Measurements from ENCODE around the gene SRP54.
"Not testable (repeated sequence)": the region's sequence is repeated elsewhere in the genome, so short reads cannot be mapped to it uniquely, and the experiment has no call there.

The SRP54 gene

DNA sequence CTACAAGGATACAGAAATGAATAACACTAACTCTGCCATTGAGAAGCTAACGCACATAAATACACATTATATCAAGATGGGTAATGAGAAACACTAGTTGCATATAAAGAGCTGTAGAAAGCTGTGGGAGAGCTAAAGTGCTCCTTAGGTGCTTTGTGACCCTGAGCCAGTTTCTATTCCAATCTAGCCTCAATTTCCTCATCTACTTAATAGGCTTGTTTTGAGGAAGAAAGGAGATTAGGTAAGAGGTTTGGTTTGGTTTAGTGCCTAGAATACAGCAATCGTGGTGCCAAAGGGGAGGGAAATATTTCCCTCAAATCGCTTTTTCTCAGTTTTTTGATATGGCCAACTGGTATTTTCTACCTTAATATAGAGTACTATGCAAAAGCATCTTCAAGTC lies 994 bp downstream of the SRP54 start:
- no peak for DNase-seq (ENCODE audit: low read depth)

DNA sequence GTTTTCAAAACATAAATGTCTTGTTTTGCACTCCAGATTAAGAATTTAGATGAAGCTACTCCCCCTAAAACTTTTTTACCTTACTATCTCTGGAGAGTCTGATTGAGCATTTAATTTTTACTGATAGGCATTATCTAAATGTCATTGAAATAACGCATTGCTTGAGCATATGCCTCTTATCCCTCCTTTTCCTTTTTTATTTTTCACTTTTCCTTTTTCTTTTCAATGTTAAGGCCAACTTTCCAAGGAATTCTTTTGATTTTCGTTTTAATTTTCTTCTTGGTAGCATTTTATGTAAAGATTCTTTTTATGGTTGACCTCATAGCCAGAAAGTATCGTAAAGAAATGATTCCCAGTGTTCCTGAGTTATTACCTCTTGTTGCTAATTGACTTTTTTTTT lies 2.9 kb downstream of the SRP54 start:
- no peak for DNase-seq (ENCODE audit: low read depth)

DNA sequence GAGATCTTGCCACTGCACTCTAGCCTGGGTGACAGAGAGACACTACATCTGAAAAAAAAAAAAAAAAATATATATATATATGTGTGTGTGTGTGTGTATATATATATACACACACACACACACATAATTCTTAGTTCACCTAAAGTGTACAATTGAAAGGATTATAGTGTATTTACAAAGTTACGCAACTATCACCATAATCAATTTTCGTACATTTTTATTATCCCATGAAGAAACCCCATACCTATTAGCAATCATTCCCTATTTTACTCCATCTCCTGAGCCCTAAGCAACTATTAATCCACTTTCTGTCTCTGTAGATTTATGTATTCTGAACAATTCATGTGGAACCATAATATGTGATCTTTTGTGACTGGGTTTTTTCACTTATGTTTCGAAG lies 4.4 kb downstream of the SRP54 start:
- no peak for DNase-seq (ENCODE audit: low read depth)

DNA sequence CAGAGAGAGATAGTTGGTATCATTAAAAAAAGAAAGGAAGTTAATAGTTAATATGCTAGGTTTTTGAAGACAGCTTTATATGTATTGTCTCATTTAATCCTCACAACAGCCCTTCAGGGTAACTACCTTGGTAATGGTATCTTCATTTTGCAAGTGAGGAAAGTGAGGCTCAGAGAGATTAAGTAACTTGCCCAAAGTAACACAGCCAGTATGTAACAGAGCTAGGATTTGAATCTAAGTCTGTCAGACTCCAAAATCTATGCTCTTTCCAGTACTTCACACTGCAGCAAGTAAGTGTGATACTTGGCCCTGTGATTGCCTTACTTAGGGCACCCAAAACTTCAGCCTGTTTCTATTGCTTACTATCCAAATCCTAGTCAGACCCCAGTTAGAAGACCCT lies 7.0 kb downstream of the SRP54 start:
- DNase-seq (ENCODE audit: low read depth): no peak

DNA sequence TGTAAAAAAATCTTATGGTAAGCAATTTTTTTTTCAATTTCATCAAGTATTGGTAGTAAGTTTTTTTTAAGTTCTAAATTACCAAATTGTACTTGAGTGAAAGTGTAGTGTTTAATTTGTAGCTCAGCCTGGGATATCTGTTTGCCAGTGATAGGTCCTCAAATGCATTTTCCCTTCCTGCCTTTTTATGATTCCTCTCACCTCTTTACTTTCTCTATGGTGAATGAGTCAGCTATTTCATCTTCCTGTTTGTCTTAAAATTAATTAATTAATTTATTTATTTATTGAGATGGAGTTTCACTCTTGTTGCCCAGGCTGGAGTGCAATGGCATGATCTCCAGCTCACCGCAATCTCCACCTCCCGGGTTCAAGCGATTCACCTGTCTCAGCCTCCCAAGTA lies 10.6 kb downstream of the SRP54 start:
- DNase-seq (ENCODE audit: low read depth): no peak

DNA sequence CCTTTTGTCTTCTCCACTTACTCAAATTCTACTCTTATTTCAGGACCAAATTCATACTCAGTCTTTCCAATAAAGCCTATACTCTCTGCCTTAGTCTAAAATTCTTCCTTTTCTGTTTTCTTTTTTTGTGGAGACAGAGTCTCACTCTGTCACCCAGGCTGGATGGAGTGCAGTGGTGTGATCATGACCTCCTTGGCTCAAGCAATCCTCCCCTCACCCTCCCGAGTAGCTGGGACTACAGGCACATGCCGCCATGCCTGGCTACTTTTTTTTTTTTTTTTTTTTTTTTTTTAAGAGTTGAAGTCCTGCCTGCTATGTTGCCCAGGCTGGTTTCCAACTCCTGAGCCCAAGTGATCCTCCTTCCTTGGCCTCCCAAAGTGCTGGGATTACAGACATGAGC lies 11.9 kb downstream of the SRP54 start:
- DNase-seq (ENCODE audit: low read depth): no peak

DNA sequence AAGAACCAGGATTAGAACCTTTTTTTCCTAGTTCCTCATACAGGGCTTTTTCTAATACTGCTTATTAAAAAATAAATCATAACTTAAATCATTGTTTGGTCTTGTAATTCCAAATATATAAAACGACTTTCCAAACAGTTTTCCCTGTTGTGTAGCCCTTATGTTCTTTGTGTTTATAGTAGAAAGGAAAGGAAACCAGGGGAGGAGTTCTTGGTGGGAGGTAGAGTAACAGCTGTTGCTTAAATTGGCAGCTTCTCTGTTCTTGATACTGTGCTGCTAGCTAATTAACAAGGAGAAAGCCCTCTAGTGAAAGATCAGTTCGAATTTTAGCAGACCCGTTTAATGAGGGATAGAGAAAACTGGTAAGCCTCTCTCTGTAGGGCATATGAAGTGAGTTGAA lies 15.0 kb downstream of the SRP54 start:
- no peak for DNase-seq (ENCODE audit: low read depth)

DNA sequence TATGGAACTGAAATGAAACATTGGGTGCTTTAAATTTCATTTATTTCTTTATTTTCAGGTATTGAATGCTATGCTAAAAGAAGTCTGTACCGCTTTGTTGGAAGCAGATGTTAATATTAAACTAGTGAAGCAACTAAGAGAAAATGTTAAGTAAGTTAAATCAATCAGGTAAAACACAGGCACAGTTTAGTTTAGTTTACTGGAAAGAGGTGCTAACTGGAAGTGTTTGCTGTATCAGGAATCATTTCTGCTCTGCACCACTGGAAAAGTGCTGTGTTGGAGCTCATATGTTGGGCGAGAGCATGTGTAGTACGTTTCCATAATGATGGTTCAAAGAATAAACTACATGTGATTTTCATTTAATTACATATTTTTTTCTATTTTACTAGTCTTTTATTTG lies 16.7 kb downstream of the SRP54 start:
- DNase-seq (ENCODE audit: low read depth): no peak

DNA sequence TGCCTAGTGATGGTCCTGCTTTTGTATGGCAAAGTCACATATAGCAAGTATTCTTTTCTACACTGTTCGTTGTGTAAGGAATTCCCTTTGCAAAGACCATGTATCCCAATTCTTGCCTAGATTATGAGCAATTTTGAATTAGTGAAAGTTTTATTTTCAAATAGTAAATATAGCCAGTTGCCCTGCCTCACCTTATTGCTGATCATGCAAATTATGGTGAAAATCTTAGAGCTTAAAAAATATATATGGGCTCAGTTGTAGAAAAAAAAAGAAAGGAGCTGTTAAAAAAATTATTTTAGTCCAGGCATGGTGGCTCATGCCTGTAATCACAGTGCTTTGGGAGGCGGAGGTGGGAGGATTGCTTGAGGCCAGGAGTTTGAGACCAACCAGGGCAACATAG lies 18.8 kb downstream of the SRP54 start:
- DNase-seq (ENCODE audit: low read depth): no peak

DNA sequence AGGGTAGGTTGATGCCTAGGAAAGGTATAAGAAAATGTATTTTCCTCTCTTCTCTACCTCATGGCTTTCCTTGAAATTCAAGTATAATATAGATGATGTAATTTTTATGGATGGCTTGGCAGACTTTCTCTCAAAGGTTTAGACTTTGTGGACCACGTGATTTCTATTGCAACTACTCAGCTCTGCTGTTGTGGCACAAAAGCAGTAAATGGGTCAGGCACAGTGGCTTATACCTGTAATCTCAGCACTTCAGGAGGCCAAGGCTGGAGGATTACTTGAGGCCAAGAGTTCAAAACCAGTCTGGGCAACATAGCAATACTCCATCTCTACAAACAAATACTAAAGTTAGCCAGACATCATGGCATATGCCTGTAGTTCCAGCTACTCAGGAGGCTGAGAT lies 22.0 kb downstream of the SRP54 start:
- DNase-seq (ENCODE audit: low read depth): no peak

DNA sequence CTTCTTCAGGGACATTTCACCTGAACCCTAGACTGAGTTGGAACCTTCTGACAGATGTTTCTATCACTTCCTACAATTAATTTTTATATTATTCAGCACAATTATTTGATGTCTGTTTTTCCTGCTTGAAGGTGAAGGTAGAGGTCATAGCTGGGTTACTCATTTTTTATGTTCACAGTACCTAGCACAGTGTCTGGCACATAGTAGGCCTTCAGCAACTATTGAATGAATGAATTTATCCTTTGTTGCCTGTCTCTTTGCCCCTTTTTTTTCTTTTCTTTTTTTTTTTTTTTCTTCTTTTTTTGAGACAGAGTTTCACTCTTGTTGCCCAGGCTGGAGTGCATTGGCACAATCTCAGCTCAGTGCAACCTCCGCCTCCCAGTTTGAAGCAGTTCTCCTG lies 33.8 kb downstream of the SRP54 start:
- DNase-seq (ENCODE audit: low read depth): no peak

DNA sequence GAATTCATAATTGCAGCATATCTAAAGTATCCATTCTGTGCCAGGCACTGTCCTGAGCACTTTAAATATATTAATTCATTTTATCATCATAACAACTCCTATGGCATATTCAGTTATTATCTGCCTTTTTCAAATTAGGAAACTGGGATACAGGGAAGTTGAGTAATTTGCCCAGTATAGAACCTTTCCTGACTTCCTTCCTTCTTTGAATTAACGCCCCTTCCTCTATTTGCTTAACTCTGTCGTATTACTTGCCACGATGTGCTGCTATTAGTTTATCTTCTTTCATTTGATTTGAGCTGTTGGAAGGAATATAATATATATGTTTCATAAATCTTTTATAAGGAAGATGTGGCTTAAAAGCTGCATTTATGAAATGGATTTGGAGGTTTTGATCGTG lies 37.9 kb downstream of the SRP54 start:
- no peak for DNase-seq (ENCODE audit: low read depth)

DNA sequence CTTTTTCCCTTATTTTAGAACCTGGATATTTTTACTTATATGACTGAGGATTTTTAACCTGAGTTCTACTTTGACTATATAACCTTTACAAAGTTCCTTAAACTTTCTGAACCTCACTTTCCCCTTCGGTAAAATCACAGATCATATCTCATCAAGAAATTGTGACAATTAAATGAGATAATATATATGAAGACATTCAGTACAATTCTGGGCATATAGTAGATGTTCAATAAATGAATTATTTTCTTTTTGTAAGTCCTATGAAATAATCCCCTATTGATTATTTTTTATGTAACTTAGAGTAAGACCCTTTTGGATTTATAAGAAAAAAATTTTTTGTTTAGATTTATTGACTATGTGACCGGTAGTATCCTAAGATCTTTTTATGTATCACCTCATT lies 45.6 kb downstream of the SRP54 start:
- DNase-seq (ENCODE audit: low read depth): no peak

DNA sequence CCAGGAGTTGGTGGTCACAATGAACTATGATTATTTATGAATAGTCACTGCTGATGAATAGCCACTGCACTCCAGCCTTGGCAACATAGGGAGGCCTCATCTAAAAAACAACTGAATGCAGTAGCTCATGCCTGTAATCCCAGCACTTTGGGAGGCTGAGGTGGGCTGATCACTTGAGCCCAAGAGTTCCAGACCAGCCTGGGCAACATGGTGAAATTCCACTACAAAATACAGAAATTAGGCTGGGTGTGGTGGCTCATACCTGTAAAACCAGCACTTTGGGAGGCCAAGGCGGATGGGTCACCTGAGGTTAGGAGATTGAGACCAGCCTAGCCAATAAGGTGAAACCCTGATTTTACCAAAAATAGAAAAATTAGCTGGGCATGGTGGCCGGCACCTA lies 49.8 kb downstream of the SRP54 start:
- no peak for DNase-seq (ENCODE audit: low read depth)

DNA sequence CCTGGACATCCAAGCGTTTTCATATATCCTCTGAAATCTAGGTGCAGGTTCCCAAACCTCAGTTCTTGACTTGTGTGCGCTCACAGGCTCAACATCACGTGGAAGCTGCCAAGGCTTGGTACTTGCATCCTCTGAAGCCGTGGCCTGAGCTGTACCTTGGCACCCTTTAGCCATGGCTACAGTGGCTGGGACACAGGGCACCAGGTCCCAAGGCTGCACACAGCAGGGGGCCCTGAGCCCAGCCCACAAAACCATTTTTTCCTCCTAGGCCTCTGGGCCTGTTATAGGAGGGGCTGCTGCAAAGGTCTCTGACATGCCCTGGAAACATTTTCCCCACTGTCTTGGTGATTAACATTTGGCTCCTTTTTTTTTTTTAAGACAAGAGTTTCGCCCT lies 51.6 kb downstream of the SRP54 start:
- DNase-seq (ENCODE audit: low read depth): no peak

DNA sequence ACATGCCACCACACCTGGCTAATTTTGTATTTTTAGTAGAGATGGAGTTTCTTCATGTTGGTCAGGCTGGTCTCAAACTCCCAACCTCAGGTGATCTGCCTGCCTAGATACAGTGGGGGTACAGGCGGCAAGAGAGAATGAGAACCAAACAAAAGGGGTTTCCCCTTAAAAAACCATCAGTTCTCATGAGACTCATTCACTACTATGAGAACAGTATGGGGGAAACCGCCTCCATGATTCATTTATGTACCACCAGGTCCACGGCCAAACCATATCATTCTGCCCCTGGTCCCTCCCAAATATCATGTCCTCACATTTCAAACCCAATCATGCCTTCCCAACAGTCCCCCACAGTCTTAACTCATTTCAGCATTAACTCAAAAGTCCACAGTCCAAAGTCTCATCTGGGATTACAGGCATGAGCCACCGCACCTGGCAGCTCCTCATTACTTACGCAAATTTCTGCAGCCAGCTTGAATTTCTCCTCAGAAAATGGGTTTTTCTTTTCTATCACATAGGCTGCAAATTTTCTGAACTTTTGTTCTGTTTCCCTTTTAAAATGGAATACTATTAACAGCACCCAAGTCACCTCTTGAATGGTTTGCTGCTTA lies 52.3 kb downstream of the SRP54 start:
- not testable (repeated sequence) for DNase-seq (ENCODE audit: low read depth)

DNA sequence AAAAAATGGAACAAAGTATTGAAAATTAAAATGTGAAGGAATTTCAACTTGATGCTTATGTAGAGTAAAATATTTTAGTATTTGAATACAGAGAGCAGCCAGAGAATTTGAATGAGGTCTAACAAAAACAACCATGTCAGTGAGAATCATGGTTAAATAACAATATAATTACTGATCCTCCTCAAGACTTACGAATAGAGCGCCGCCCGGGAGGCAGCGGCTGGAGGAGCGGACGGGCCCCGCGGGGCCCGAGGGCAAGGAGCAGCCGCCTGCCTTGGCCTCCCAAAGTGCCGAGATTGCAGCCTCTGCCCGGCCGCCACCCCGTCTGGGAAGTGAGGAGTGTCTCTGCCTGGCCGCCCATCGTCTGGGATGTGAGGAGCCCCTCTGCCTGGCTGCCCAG lies 55.5 kb downstream of the SRP54 start:
- not testable (repeated sequence) for DNase-seq (ENCODE audit: low read depth)

DNA sequence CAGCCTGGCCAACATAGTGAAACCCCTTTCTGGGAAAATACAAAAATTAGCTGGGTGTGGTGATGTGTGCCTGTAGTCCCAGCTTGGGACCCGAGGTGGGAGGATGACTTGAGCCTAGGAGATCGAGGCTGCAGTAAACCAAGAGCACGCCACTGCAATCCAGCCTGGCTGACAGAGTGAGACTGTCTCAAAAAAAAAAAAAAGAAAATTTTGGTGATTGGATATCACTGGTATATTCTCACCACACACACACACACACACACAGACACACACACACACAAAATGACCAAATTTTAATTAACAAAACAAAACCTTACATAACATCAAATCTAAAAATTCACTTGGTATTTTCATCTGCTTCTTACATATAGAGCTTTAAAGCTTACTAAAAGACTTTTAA lies 59.8 kb downstream of the SRP54 start:
- DNase-seq (ENCODE audit: low read depth): no peak

DNA sequence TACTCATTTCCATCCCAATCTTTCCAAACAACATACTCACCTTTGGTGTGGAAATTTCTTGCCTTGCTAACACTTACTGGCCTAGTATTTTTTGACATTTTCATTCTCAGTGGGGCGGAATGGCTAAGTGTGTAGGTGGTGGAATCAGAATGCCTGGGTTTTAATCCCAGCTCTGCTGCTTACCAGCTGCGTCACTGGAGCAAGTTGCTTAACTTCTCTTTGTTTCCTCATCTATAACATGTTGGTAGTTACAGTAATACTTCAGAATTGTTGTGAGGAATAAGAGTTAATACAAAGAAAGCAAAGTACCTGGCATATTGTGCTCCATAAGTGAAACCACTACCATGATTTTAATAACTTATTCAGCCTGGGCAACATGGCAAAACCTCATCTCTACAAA lies 60.3 kb downstream of the SRP54 start:
- no peak for DNase-seq (ENCODE audit: low read depth)

DNA sequence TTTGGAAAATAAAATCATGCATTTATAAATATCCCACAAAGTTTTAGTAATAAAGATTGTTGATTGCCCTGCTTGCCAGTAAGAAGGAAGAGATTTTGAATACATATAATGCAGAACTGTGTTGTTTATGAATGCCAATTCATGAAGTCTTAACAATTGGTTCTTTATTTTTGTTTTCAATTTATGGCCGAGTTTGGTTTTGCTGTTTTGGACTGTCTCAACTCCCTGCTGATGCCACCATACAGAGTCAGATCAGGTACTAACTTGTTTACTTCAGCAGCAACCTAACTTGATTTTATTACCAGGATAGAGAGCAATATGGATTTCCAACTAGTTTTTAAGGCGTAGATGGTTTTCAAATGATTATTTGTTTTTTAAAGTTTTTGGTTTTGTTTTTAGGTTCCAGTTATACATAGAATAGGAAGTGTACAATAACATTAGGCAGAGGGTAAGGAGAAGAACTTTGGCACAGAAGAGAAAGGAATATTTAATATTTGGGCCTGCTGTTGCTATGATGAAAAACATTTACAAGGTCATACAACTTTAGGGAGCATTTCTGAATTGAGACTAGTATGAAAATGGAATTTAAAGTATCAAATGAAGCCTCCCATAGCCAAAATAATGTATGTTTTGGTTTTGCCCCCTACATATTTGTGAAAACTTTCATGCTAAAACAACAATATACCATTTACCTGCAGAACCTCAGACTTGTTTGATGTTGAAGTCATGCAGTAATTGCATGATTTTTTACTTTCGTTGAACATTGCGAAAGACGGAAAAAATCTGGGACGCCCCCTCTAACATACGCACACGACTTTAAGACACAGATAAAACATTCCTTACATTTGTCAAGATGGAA lies 62.4 kb downstream of the SRP54 start:
- DNase-seq (ENCODE audit: low read depth): no peak

DNA sequence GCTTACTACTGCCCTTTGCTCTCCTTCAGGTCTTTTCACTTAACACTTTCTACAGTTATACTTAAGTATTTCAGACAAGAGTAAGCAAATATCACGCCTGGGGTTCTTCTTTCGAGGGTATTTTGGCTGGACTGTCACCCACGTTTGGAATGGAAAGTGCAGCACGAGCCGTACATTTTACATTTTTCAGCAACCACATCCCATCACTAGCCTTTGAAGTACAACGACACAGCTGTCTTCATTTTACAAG lies 62.9 kb downstream of the SRP54 start:
- no peak for DNase-seq (ENCODE audit: low read depth)

DNA sequence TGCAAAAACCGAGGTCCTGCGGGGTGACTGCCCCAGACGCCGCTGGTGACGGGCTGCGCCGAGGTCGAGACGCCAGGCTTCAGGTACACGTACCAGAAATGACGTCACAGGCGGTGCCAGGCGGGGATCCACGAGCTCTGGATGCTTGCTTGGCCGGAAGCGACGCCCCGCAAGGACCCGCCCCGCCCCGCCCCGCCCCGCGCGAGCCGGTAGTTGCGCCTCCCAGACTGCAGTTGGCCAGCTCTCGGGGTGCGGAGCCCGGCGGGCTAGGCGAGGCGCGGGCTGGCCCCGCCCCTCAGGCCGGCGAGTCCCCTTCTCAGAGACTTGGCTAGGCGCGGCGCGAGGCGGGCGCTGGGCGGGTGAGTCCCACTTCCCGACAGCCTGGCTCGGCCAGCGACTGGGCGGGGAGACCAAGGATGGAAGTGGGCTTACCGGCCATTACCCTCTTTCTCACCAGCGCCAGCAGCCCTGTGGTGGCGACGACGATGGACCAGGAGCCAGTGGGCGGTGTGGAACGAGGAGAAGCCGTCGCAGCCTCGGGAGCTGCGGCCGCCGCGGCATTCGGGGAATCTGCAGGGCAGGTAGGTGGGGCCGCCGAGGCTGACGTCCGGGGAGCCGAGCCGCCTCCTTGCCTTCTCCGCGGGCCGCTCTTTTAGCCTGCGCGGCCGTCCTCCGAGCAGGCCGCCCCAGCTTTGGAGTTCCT lies 63.4 kb downstream of the SRP54 start, which contains the start of gene FAM177A1:
Gene FAM177A1 (plus strand): TSS at position 225 of the 703 bp plus-strand sequence. CDS start 192 bp downstream, at position 417.
- peak; percentile 98 for DNase-seq (ENCODE audit: low read depth)

DNA sequence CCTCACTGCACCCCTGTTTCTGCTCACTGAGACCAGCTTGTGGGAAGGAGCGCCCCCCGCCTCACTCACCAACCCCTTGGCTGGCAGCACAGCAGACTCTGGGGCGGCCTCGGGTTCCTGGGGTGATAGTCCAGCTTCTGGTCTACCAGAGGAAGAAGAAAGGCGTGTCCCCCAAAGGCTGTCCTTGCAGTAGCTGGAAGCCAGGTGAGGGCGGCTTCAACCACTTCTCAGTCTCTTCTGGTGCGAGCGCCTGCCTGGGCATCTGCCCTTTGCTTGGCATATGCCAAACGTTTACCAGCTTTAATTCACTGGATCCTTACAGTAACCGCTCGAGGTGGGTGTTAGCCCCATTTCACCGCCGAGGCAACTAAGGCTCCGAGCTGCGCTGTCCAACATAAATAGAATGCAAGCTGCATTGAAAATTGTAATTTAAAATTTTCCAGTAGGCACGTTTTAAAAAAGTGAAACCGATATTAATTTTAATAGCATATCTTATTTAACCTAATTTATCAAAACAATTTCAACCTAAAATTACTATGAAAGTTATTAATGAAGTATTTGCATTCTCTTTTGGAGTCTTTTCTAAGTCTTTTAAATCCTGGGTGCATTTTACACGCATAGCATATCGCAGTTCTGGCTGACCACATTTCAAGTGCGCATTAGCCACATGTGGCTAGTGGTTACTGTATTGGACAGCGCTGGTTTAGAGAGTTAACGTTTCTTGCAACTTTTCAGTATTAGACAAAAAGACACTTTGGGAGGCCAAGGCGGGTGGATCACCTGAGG lies 64.2 kb downstream of the SRP54 start:
- DNase-seq (ENCODE audit: low read depth): no peak
